Activated CD8-positive, alpha-beta memory T cell treated with anti-CD3 and anti-CD28 coated beads for 36 hours (primary cell): ENCODE measurements around the gene PVR. TPM values are rescaled to one million over a fixed set of nuclear protein-coding genes. Genes with fewer than 3 reads are reported as not detected.
"Not testable (repeated sequence)": the region's sequence is repeated elsewhere in the genome, so short reads cannot be mapped to it uniquely, and the experiment has no call there.

Experiments
- CTCF ChIA-PET: fragments of 350-600 bp; sonication (Branson Sonifier 250); formaldehyde crosslinking; loops from one replicate; lab custom pipeline; 2021; ENCODE audit warnings: antibody characterized with exemption; lab: Charles Lee
- POLR2A ChIA-PET: fragments of 350-600 bp; sonication (Branson Sonifier 250); formaldehyde crosslinking; loops from one replicate; lab custom pipeline; 2021; ENCODE audit warnings: antibody characterized with exemption; lab: Charles Lee
- total RNA-seq, 2 experiments: library from RNA; stranded (reverse); gene quantifications; one replicate each; pipeline ENCODE4 v1.2.3, GENCODE V29; 2021

The PVR gene
- total RNA-seq, 2 experiments from 2014 or later = 6.7 to 8.0 TPM

DNA sequence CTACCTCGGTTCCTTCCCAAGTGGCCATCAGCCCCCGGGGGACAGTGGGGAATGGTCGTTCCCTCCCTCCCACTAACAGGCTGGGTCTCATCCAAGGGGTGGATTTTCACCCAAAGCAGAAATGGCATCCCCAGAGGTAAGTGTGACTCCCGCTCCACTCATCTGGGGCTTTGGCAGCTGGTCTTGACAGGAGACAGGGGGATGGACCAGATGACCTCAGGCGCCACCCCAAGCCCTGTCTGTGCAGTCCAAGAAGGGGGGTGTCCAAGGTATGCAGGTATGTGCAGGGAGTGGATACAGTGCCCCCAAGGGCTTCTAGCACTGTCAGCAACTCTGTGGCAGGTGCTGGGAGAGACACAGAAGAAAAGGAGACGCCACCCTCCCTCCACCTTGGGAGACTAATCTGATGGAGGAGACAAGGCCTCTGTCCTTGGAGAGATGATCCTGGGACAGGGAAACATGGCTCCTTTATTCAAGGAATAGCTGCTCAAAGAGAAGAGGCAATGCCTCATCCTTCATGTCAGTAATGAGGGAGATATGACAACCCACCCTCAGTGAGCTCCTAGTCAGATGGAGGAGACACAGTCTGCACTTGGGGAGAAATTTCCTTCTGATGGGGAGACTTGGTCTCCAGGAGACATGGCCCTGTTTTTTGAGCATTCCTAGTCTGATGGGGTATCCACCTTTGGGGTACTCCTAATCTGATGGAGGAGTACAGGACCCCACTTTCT lies 63.0 kb downstream of the PVR start:
- POLR2A ChIA-PET = no interaction called here

DNA sequence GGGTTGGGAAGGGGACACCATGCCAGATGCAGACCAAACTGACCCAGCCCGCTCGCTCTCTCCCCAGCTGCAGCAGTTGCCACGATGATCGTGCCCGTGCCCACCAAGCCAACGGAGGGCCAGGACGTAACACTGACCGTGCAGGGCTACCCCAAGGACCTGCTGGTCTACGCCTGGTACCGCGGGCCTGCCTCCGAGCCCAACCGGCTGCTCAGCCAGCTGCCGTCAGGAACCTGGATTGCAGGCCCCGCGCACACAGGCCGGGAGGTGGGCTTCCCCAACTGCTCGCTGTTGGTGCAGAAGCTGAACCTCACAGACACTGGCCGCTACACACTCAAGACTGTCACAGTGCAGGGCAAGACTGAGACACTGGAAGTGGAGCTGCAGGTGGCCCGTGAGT lies 64.1 kb downstream of the PVR start:
- ChIA-PET CTCF (no interaction called here), POLR2A (no interaction called here)

More for the DNA sequence above, 63.0 kb downstream of the PVR start:
- CTCF ChIA-PET = interaction anchor here (0.6 to 1.0 kb wide), 2 partner anchors 17 to 64 kb away, joined by 3 to 4 read pairs; no protein-coding TSS in a partner anchor

DNA sequence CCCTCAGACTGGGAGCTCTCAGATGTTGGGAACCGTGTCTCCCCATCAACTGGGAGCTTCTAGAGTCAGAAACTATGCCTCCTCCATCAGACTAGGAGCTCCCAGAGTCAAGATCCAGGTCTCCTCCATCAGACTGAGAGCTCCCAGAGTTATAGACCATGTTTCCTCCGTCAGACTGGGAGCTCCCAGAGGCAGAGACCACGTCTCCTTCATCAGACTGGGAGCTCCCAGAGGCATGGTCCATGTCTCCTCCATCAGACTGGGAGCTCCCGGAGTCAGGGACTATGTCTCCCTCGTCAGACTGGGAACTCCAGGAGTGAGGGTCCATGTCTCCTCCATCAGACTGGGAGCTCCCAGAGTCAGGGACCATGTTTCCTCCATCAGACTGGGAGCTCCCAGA lies 65.2 kb downstream of the PVR start:
- ChIA-PET CTCF (interaction anchor here (0.8 to 2.7 kb wide), 4 partner anchors 15 to 132 kb away, joined by 3 to 6 read pairs (median 3); no protein-coding TSS in a partner anchor), POLR2A (no interaction called here)

DNA sequence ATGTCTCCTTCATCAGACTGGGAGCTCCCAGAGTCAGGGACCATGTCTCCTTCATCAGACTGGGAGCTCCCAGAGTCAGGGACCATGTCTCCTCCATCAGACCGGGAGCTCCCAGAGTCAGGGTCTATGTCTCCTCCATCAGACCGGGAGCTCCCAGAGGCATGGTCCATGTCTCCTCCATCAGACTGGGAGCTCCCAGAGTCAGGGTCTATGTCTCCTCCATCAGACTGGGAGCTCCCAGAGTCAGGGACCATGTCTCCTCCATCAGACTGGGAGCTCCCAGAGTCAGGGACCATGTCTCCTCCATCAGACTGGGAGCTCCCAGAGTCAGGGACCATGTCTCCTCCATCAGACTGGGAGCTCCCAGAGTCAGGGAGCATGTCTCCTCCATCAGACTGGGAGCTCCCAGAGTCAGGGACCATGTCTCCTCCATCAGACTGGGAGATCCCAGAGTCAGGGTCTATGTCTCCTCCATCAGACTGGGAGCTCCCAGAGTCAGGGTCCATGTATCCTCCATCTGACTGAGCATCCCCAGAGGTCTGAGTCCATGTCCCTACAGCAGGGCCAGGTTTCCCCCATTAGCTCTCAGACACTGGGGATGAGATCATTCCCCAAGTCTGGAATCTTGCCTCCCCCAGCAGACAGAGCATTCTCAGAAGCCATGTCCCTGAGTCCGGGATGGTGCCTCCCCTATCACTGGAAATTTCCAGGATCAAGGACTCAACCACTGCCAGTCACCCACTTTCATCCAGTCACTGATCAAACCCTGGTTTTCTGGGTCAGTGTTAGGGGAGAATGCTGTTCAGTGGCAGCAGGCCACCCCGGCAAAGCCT lies 65.9 kb downstream of the PVR start:
- CTCF ChIA-PET = interaction anchor here (0.8 to 2.7 kb wide), 5 partner anchors 12 to 133 kb away, joined by 3 to 6 read pairs (median 3); no protein-coding TSS in a partner anchor

DNA sequence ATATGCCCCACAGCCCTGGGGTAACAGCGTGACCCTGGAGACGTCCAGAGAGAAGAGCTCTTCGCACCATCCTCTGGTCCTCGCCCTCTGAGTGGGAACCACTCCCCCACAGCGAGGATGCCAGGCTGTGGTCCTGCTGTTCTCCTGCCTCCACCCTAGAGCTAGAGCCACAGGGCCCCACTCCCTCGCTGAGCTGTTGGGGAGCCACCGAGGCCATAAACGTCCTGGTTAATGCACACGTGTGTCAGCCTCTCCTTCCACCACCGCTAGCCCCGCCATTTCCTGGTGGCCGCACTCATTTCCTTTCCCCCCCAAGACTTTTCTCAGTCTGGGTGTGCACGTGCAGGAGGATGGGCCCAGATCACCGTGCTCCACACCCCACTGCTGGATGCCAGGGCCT lies 66.8 kb downstream of the PVR start:
- CTCF ChIA-PET = interaction anchor here (1.1 to 2.7 kb wide), 2 partner anchors 11 to 13 kb away, joined by 3 to 6 read pairs; no protein-coding TSS in a partner anchor
- POLR2A ChIA-PET = no interaction called here

More for the DNA sequence above, 65.9 kb downstream of the PVR start:
- POLR2A ChIA-PET = not testable (repeated sequence)

DNA sequence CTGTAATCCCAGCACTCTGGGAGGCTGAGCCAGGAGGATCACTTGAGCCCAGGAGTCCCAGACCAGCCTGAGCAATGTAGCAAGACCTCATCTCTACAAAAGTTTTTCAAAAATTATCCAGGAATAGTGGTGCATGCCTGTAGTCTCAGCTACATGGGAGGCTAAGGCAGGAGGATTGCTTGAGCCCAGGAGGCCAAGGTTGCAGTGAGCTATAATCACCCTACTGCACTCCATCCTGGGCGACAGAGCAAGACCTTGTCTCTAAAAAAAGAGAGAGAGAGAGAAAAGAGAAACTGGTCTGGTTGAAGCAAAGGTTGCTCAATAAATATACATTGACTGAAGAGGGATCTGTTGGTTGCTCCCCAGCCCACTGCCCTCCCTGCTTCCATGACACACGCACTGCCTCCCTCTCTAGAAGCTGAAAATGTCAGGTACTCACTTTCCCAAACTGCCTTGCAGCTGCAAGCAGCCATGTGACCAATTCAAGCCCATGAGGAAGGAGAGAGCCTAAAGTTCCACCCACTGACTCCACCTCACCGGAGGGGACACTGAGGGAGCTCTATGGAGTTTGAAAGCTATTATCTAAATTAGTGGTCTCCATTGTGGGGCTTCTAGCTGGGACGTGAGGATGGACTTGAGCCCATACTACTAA lies 69.3 kb downstream of the PVR start:
- ChIA-PET CTCF (interaction anchor here (0.7 to 2.6 kb wide), 6 partner anchors 11 to 182 kb away, joined by 3 to 14 read pairs (median 4); no protein-coding TSS in a partner anchor), POLR2A (no interaction called here)

Other genes starting within 250 kb of the PVR start
- gene ZNF285, start 242.3 kb upstream of the PVR start, total RNA-seq = under 1 TPM; 0.69 to 0.72 TPM
- 1 to 10 TPM in 1 of 2 experiments, under 1 TPM in 1; 0.96 to 1.2 TPM for gene ZNF229, start 195.4 kb upstream of the PVR start, total RNA-seq
- gene ZNF180, start 143.4 kb upstream of the PVR start, total RNA-seq = 1 to 10 TPM; 6.0 to 6.3 TPM
- gene CEACAM20, start 114.2 kb upstream of the PVR start, total RNA-seq = not detected
- not detected for gene IGSF23, start 30.3 kb upstream of the PVR start, total RNA-seq
- under 1 TPM; 0.13 to 0.23 TPM for gene CEACAM19, start 27.6 kb downstream of the PVR start, total RNA-seq
- gene CEACAM16, start 55.2 kb downstream of the PVR start, total RNA-seq = not detected
- gene BCL3, start 104.8 kb downstream of the PVR start, total RNA-seq = 10 to 100 TPM; 29.5 to 32.7 TPM
- gene CBLC, start 134.0 kb downstream of the PVR start, total RNA-seq = not detected
- gene BCAM, start 165.2 kb downstream of the PVR start, total RNA-seq = not detected
- under 1 TPM; 0.36 to 0.44 TPM for gene NECTIN2, start 202.4 kb downstream of the PVR start, total RNA-seq
- gene TOMM40, start 247.3 kb downstream of the PVR start, total RNA-seq = 100 to 1,000 TPM; 215 to 223 TPM